Cortex of kidney (tissue), 1 donor: ENCODE measurements around the gene TGFB2.

Source experiments
- DNase-seq: peaks from one replicate; lab custom pipeline; 2025; lab: John Stamatoyannopoulos, UW

Gene TGFB2

GRCh38 chr1:218361298-218362065, 16.3 kb downstream of the TGFB2 start:
- no peak for DNase-seq

GRCh38 chr1:218362418-218363076, 17.4 kb downstream of the TGFB2 start:
- no peak for DNase-seq

GRCh38 chr1:218363141-218363540, 18.0 kb downstream of the TGFB2 start:
- no peak for DNase-seq

DNA sequence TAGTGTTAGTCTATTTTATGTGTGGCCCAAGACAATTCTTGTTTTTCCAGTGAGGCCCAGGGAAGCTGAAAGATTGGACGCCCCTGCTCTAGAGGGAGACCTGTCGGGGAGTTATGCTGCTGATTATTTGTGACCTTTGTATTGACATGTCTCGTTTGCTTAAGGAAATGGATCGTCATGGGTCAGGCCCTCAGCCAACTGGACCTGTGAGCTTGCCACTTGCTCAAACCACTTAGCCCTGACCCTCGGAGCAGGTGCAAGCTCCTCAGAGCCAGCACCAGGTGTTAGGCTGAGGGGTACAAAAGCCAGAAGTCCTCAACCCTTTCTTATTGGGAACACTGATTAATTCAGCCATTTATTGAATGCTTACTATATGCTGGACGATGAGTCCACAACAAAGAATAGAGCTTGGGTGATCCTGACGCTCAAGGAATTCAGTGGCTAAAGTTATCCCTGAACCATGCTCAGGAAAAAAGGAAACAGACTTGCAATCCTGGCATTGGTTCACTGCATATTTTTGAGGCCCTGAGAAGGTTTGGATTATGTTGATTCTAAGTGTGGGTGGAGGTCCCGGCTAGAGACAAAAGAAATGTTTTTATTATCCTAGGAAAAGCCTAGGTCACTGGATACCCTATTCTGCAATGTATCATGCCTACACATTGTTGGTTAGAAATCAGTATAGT, 19.0 kb downstream of the TGFB2 start:
- no peak for DNase-seq

DNA sequence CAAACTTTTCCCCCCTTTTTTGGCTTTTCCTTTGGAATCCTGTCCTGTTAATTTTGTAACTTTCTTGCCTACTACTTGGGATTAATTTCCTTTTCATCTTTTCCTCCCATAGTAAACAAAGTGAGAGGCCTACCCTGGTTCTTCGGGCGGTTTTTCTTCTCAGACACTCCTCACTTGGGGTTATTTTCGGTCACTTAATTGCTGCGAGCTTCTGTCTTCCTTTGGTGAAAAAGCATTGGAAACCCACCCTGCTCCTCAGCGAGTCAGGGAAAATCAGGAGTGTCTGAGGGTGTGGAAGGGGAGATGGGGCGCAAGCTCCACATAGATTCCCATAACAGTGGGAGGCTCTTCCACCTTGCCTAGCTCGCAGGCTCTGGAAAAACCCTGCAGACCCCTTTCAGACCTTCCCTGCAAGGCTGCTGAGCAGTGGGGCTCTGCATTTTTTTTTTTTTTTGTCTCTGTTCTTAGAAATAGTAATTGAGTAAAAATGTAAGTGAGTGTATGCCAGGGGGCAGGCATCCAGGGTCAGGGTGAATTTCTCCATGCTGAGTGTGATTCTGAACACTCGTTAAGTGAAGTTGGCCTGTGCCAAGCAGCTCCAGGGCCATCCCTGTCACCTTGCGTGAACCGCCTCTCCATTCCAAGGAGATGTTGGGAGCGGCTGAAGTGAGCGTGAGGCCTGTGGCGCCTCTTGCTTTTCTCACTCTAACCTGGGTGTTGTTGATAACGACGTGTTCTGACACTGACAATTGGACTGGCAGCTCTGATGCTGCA, 20.3 kb downstream of the TGFB2 start:
- no peak for DNase-seq

GRCh38 chr1:218366322-218367052, 21.4 kb downstream of the TGFB2 start:
- DNase-seq = no peak

GRCh38 chr1:218367118-218367517, 22.0 kb downstream of the TGFB2 start:
- no peak for DNase-seq

- DNase-seq = no peak
Observed at GRCh38 chr1:218368686-218369085, 23.6 kb downstream of the TGFB2 start.

- DNase-seq = no peak
Observed at GRCh38 chr1:218369688-218370511, 24.8 kb downstream of the TGFB2 start.

- DNase-seq = no peak
Observed at GRCh38 chr1:218371927-218372672, 27.0 kb downstream of the TGFB2 start.

DNA sequence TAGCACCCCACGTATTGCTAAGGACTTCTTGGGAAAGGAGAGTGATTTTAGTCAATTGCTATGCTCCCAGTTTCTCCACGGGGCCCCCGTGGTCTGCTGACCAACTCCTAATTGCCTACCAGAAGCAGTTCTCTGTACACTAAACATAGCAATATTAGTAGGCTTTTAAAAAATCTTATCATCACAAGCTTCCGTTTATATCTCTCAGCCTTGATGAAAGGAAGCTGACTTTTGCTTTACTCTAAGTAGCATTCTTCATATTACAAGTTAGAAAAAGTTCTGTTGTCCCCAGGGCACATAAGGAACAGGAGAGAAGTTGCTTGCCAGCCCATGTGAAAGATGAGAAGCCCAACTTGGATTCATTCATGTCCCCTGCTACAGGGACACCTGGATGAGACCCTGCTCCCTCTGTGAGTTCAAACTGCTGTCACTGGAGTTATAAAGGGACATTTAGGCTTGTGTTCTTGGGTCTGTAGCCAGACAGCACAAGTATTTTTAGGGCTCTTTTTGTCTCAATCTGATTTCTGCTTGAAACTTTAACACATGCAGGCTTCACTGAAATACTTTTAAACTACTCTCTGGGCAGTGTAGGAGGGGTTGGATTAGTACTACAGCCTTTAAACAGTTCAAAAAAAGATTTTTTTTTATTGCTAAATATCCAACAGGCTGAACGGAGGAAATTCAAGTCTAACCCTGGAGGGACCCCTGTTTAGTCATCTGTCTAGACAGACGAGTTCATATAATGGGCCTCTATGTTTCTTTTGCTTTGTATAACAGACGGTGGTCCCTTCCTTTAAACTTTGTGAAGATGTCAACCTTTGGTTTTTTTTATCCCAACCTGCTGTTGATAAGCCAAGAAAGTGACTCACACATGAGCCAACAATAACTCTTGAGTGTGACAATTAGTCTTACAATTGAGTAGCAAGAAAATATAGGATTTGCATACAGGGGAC, 29.5 kb downstream of the TGFB2 start:
- no peak for DNase-seq

- DNase-seq = no peak
Observed at GRCh38 chr1:218376722-218377121, 31.6 kb downstream of the TGFB2 start.

DNA sequence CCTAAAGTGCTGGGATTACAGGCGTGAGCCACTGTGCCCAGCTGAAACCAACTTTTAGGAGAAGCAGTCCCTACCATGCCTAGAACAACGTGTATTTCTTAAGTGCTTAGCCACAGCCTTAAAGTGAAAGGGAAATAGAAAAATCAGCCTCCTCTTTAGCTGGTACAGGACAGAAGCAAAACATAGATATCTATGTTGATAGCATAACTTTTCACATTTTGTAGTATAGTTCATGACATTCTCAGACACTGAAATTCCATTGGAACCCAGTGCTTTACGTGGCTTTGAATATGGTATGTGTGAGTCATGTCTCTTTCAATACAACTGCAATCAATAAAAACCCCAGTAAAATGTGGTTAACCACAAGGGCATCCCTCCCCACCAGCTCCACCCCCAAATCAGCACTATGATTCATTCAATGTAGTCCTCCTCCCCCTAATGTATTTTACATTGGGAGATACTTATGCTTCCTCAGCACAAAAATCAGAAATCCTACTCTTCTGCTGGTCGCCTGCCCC, 32.1 kb downstream of the TGFB2 start:
- no peak for DNase-seq

DNA sequence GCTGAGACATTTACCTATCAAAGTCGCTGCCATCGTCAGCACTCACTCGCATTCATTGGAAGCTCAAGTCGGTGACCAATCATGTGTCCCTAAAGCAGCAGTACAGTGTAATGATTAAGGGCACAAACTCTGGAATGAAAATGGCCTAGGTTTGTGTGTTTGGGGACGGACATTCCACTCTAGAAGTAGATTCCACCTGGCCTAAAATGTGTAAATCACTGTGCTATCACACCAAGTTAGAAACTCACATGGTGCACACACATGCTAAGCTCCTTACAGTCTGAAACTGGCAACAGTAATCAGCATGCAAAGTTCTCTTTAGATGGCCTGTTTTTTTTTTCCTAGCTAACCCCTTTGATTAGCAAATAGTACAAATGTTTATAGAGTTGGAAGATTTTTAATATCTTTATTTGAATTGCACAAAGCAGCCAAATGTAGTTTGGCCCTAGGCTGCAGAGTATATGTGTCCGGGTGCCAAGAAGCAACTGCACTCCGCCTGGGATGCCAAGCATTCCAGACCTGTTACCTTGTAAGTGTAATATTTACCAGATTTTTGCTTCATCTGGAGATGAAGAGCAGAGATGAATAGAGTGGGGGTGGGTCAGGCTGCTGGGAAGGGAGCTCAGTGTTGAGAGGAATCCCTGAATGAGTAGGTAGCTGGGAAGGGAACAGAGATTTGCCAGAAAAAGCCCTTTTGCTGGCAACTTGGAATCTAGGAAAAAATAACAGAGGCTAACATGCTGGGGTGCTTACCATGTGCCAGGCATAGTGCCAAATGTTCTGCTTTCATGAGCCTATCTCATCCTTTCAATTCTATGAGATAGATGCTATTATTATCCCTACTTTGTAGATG, 35.2 kb downstream of the TGFB2 start:
- no peak for DNase-seq

GRCh38 chr1:218382261-218382660, 37.1 kb downstream of the TGFB2 start:
- no peak for DNase-seq

DNA sequence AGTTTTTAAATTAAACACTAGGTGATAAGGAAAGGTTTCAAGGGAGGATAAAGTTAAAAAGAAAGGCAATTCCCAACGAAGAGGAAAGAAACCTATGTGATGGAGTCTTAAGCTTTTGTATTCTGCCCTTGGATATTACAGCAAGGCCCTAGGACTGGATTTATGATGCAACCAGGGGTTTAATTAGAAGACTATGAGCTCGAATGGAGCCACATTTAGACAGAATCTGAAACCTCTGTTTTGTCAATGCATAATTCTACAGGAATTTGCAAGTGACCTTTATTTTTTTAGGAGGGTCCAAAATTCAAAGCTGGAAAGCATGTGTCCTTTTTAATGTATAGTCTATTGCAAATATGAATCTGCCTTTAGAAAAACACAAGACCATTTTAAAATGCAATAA, 37.9 kb downstream of the TGFB2 start:
- DNase-seq = no peak

- no peak for DNase-seq
Observed at GRCh38 chr1:218383681-218384080, 38.5 kb downstream of the TGFB2 start.

GRCh38 chr1:218384581-218384993, 39.5 kb downstream of the TGFB2 start:
- no peak for DNase-seq
